Measurements from ENCODE around the gene LPCAT1. TPM values are rescaled to one million over a fixed set of nuclear protein-coding genes. Genes with fewer than 3 reads are reported as not detected.

Gene LPCAT1
- total RNA-seq, 1 experiment from 2014 or later = 17.1 TPM

GRCh38 chr5:1442222-1443145 is 81.3 kb downstream of the LPCAT1 start:
- no peak overlapping the region for H3K27ac Mint-ChIP-seq (ENCODE audit: low read depth, unreplicated experiment)
- H3K36me3 Mint-ChIP-seq (ENCODE audit: insufficient read depth, unreplicated experiment) = no peaks in the 10 kb centered on the region
- POLR2A ChIA-PET = no interaction called here
- H3K4me3 Mint-ChIP-seq (ENCODE audit: unreplicated experiment) = no peak overlapping the region
- BruUV-seq (replicated peaks) = no TSS peak
- intact Hi-C loops (cut with micrococcal nuclease) = no loop called here
- no peak for TF ChIP-seq CTCF (IDR thresholded peaks at IDR 0.05; ENCODE audit: unreplicated experiment)
- H3K9me3 Mint-ChIP-seq (ENCODE audit: unreplicated experiment) = peaks cover 14% of the 10 kb centered on the region
- CTCF ChIA-PET = interaction anchor here (0.8 kb wide), 1 partner anchor 10 kb away, joined by 4 read pairs; no protein-coding TSS in a partner anchor
- DNase-seq (ENCODE audit: unreplicated experiment) = no peak
- H3K27me3 Mint-ChIP-seq (ENCODE audit: insufficient read depth, unreplicated experiment) = peaks cover 21% of the 10 kb centered on the region
- no peaks in the 10 kb centered on the region for H3K4me1 Mint-ChIP-seq (ENCODE audit: insufficient read depth, unreplicated experiment)

GRCh38 chr5:1441166-1441865 is 82.4 kb downstream of the LPCAT1 start:
- peaks cover 14% of the 10 kb centered on the region for H3K9me3 Mint-ChIP-seq (ENCODE audit: unreplicated experiment)
- ChIA-PET CTCF (no interaction called here), POLR2A (no interaction called here)
- no peaks in the 10 kb centered on the region for H3K4me1 Mint-ChIP-seq (ENCODE audit: insufficient read depth, unreplicated experiment)
- H3K4me3 Mint-ChIP-seq (ENCODE audit: unreplicated experiment) = no peak overlapping the region
- H3K36me3 Mint-ChIP-seq (ENCODE audit: insufficient read depth, unreplicated experiment) = no peaks in the 10 kb centered on the region
- peaks cover 13% of the 10 kb centered on the region for H3K27me3 Mint-ChIP-seq (ENCODE audit: insufficient read depth, unreplicated experiment)
- no peak overlapping the region for H3K27ac Mint-ChIP-seq (ENCODE audit: low read depth, unreplicated experiment)
- BruUV-seq (replicated peaks) = no TSS peak
- DNase-seq (ENCODE audit: unreplicated experiment) = no peak
- intact Hi-C loops (cut with micrococcal nuclease) = no loop called here
- no peak for TF ChIP-seq CTCF (IDR thresholded peaks at IDR 0.05; ENCODE audit: unreplicated experiment)

GRCh38 chr5:1440098-1440493 is 83.7 kb downstream of the LPCAT1 start:
- no peak overlapping the region for H3K4me3 Mint-ChIP-seq (ENCODE audit: unreplicated experiment)
- BruUV-seq (replicated peaks) = no TSS peak
- POLR2A ChIA-PET = no interaction called here
- no peaks in the 10 kb centered on the region for H3K4me1 Mint-ChIP-seq (ENCODE audit: insufficient read depth, unreplicated experiment)
- DNase-seq (ENCODE audit: unreplicated experiment) = no peak
- intact Hi-C loops (cut with micrococcal nuclease) = no loop called here
- H3K27me3 Mint-ChIP-seq (ENCODE audit: insufficient read depth, unreplicated experiment) = peaks cover 13% of the 10 kb centered on the region
- no peak for TF ChIP-seq CTCF (IDR thresholded peaks at IDR 0.05; ENCODE audit: unreplicated experiment)
- CTCF ChIA-PET = interaction anchor here (0.6 to 0.8 kb wide), 2 partner anchors 399 to 415 kb away, joined by 3 read pairs; no protein-coding TSS in a partner anchor
- peaks cover 14% of the 10 kb centered on the region for H3K9me3 Mint-ChIP-seq (ENCODE audit: unreplicated experiment)
- H3K27ac Mint-ChIP-seq (ENCODE audit: low read depth, unreplicated experiment) = no peak overlapping the region
- H3K36me3 Mint-ChIP-seq (ENCODE audit: insufficient read depth, unreplicated experiment) = no peaks in the 10 kb centered on the region

- Mint-ChIP-seq H3K27ac (ENCODE audit: low read depth, unreplicated experiment) (no peak overlapping the region), H3K27me3 (ENCODE audit: insufficient read depth, unreplicated experiment) (peaks cover 13% of the 10 kb centered on the region), H3K36me3 (ENCODE audit: insufficient read depth, unreplicated experiment) (no peaks in the 10 kb centered on the region), H3K4me3 (ENCODE audit: unreplicated experiment) (no peak overlapping the region), H3K9me3 (ENCODE audit: unreplicated experiment) (peaks cover 14% of the 10 kb centered on the region), H3K4me1 (ENCODE audit: insufficient read depth, unreplicated experiment) (no peaks in the 10 kb centered on the region)
- ChIA-PET CTCF (interaction anchor here (0.6 to 0.8 kb wide), 2 partner anchors 400 to 415 kb away, joined by 3 read pairs; no protein-coding TSS in a partner anchor), POLR2A (no interaction called here)
- no peak for DNase-seq (ENCODE audit: unreplicated experiment)
- TF ChIP-seq CTCF (IDR thresholded peaks at IDR 0.05; ENCODE audit: unreplicated experiment) = no peak
- no TSS peak for BruUV-seq (replicated peaks)
- intact Hi-C loops (cut with micrococcal nuclease) = no loop called here
These were observed 84.2 kb downstream of the LPCAT1 start for GRCh38 chr5:1439388-1440097.

Measured in MCF 10A (cell line).